ENCODE data around the gene CAMK1D.
"Not testable (repeated sequence)": the region's sequence is repeated elsewhere in the genome, so short reads cannot be mapped to it uniquely, and the experiment has no call there.

Gene CAMK1D

DNA sequence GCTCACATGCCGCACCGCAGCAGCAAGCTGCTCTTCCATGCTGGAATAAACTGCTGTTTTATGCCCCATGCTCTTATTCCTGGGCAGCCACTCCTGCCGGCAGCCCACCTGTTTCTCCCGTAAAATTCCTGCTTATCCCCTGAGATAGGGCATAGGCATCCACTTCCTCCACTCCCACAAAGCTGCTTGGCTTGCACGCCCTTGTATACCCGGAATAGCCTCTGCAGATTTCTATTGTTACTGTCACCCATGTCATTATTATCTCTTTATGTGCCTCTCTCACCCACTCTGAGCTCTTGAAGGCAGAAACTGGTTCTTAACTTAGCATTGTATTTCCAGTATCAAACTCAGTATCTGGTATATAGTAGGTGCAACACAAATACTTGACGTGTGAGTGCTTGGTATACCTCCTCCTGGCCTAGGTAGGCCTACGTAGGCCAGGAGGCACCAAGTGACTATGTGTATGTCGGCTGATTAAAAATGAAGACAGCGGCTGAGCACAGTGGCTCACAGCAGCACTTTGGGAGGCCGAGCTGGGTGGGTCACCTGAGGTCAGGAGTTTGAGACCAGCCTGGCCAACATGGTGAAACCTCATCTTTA, 458.8 kb downstream of the CAMK1D start:
- no peak for DNase-seq (ENCODE audit: low read depth in 2 of 3, low spot score in 2 of 3)

GRCh38 chr10:12810046-12810445, 460.7 kb downstream of the CAMK1D start:
- not testable (repeated sequence) for DNase-seq (ENCODE audit: low read depth in 2 of 3, low spot score in 2 of 3)

GRCh38 chr10:12811826-12812225, 462.5 kb downstream of the CAMK1D start:
- no peak for DNase-seq (ENCODE audit: low read depth in 2 of 3, low spot score in 2 of 3)

- DNase-seq (ENCODE audit: low read depth in 2 of 3, low spot score in 2 of 3) = no peak
These were observed 463.2 kb downstream of the CAMK1D start for GRCh38 chr10:12812571-12812970.

DNA sequence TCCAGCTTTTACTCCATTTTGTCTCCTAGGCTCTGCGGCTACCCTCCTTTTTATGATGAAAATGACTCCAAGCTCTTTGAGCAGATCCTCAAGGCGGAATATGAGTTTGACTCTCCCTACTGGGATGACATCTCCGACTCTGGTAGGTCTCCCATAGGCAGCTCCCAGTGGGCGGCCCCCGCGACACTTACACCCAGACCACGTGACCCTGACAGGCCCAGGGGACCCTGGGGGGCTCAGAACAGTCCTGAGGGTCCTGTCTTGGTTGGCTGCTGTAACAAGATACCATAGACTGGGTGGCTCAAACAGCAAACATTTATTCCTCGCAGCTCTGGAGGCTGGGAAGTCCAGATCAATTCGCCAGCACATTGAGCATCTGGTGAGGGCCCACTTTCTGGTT, 464.8 kb downstream of the CAMK1D start:
- DNase-seq (ENCODE audit: low read depth in 2 of 3, low spot score in 2 of 3) = no peak

DNA sequence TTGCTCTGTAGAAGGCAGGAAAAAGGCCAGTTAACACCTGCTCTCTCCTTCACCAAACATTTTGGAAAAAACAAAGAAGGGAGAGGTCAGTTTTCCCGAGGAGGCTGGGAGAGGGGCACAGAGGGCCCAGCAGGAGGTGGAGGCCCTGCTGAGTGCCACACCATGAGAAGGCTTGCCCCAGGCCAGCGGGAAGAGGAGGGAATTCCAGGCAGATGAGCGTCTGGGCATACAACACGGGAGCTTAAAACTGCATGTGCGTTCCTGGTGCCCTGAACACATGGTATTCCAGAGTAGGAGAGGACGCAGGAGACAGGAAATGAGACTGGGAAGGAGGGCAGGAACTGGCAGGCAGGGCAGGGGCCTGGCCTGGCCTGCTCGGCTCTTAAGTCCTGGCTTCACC, 469.7 kb downstream of the CAMK1D start:
- DNase-seq (ENCODE audit: low read depth in 2 of 3, low spot score in 2 of 3) = no peak

- no peak for DNase-seq (ENCODE audit: low read depth in 2 of 3, low spot score in 2 of 3)
These were observed 470.3 kb downstream of the CAMK1D start for GRCh38 chr10:12819656-12820055.

GRCh38 chr10:12822126-12822892, 473.0 kb downstream of the CAMK1D start:
- DNase-seq (ENCODE audit: low read depth in 2 of 3, low spot score in 2 of 3) = no peak

DNA sequence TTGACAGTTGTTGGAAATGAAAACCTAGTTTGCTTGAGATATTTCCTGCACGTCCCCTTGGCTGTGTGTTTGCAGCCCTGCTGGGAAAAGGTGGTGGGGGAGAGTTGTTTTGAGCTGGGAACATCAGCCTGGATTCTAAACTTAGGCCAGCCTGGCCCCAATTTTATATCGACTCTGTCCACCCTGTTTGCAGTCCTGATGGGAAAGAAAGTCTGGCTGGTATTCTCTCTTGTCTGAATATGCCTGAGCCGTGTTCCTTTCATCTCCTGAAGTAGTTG, 473.5 kb downstream of the CAMK1D start:
- no peak for DNase-seq (ENCODE audit: low read depth in 2 of 3, low spot score in 2 of 3)

DNA sequence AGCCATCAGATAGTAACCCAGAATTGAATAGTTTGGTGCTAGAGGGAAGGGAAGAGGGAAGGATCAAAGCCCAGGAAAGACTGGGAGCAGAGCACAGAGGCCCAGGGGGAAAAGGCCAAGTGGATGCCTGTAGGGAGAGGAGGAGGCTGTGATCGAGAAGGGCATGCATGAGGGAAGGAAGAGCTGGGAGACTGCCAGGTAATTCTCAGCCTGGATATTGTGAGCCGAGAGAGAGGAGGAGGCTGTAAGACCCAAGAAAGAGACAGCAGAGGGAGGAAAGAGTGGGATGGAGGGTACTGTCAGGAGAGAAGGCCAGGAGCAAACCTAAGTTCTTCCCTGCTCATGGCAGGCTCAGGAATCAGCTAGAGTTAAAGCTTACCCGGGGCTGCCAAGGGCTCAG, 474.0 kb downstream of the CAMK1D start:
- DNase-seq (ENCODE audit: low read depth in 2 of 3, low spot score in 2 of 3) = no peak

DNA sequence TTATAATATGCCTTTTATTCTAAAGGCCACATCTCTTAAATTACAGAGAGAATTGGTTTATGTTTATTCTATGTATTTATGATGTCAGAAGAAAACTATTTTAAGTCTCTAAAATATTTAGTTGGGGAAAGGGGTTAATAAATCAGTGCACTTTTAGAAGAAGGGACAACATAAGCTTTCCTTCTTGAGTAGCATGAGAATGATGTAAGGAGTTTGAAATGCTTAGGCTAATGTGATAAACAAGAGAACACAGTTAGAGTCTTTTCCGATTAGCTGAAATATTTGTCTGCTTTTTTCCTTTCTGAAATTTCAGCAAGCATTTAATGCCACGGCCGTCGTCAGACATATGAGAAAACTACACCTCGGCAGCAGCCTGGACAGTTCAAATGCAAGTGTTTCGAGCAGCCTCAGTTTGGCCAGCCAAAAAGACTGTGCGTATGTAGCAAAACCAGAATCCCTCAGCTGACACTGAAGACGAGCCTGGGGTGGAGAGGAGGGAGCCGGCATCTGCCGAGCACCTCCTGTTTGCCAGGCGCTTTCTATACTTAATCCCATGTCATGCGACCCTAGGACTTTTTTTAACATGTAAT, 476.0 kb downstream of the CAMK1D start:
- no peak for DNase-seq (ENCODE audit: low read depth in 2 of 3, low spot score in 2 of 3)

DNA sequence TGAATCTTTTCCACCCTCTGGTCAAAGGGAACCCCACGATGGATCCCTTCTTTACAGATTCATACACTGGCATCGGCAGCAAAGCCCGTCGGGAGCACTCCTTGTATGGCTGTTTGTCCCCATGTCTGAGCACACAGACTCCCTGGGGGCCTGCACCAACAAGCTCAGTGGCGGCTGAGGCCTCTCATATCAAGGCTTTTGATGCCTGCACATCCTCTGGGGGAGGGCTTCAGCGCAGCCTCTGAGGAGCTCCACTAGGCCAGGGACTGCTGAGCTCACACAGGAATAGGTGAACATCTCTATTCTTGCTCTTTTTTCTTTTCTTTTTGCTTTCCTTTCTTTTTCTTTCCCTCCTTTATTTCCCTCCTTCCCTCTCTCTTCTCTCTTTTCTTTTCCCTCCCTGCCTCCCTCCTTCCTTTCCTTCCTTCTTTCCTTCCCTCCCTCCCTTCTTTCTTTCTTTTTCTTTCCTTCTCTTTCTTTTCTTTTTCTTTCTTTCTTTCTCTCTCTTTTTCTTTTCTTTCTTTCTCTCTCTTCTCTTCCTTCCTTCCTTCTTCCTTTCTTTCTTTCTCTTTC, 477.5 kb downstream of the CAMK1D start:
- no peak for DNase-seq (ENCODE audit: low read depth in 2 of 3, low spot score in 2 of 3)

- no peak for DNase-seq (ENCODE audit: low read depth in 2 of 3, low spot score in 2 of 3)
These were observed 479.4 kb downstream of the CAMK1D start for GRCh38 chr10:12828736-12829135.

DNA sequence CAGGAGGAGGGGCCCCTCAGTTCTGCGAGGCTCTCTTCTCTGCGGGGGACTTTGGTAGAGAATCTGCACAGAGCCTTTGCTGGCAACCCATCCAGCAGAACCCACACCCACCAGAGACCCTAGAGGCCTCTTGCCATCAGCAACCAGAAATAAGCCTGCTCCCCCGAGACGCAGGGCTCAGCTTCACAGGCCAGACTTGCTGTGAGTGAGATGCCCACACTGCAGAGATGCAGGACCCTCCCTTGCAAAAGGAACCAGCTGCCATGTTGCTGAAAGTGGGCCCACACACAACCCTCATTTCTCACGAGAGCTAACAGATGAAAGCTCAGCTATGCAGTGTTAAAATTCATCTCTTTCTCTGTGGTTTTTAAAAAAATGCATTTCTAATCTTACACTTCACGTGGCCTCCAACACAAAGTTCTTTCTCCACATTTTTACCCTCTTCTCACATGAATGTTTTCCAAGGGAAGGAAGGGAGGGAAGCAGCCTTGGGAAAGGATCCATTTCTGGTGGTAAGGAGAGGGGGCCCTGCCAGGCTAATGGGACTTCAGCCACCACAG, 480.6 kb downstream of the CAMK1D start:
- DNase-seq (ENCODE audit: low read depth in 2 of 3, low spot score in 2 of 3) = no peak

DNA sequence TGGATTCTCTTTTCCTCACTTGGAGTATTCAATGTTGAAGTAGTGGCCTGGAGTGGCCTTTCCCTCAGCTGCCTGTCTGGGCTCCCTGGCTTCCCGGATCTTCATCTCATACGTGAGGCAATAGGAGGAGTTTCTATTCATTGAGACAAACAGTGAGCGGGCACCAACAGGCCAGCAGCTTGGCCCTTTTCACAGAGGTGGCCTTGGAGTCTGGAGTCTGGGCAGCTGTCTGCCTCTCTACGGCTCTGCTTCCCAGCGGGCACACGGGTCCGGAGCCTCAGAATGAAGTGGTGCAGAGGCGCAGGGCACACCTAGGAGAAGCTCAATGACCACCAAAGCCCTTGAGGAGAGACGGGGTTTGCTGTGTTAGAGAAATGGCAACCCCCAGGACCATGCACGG, 482.7 kb downstream of the CAMK1D start:
- DNase-seq (ENCODE audit: low read depth in 2 of 3, low spot score in 2 of 3) = no peak

DNA sequence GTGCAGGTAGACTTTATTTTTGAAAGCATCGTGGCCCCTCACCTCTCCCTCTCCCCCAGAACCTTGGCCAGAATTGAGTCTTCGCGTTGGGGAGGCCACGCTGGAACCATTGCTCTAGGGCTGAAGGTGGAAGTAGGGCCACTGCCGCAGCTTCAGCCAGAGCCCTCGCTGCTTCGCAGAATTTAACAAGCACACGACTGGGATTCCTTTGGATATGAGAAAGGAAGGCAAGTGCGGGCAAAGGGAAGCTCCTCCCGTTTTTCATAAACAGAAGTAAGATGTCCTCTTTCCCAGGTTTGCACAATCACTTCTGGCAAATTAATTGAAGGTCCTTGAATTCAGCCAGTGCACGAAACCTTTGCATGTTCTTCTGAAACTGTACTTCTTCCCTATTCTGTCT, 484.1 kb downstream of the CAMK1D start:
- no peak for DNase-seq (ENCODE audit: low read depth in 2 of 3, low spot score in 2 of 3)

DNA sequence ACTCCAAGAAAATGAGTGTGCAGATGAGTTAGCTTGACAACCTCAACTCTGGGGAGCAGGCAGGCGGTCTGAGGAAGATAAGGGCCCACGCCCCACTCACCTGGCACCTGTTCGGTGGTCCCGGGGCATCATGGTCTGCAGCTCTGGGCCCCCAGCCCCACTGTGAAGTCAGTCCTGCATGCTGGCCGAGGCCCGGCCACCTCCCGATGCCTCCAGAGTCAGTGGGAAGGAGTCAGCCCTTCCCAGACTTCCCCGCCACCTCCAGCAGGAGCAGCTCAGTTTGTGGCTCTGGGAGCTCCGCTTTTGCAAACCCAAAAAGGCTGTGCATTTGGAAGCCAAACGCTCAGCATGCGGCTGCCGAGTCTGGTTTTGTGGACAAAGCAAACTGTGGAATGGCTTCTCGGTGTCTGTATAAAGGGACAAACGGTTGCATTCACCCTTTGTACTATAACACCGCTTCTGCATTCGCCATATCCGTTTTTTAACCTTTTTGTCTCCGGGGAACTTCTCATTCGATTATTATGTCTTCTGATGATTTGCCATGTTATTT, 484.8 kb downstream of the CAMK1D start:
- no peak for DNase-seq (ENCODE audit: low read depth in 2 of 3, low spot score in 2 of 3)

DNA sequence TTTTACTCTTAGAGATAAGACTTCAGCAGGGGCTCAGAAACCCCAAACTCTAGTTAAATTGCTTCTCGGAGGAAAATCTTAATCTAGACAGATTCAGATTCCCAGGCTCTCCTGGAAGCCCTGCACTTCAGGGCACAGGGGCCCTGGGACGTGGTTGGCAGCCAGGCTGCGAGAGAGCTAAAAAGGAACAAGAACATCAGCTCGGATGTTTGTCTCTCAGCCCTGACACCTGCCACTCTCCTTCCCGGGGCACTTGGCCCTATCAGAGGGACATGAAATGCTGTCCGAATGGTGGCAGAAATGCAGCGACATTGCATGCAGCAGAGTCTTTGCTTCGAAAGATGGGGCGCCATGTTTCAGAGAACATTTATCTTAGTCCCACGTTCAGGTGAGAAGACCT, 485.4 kb downstream of the CAMK1D start:
- no peak for DNase-seq (ENCODE audit: low read depth in 2 of 3, low spot score in 2 of 3)

DNA sequence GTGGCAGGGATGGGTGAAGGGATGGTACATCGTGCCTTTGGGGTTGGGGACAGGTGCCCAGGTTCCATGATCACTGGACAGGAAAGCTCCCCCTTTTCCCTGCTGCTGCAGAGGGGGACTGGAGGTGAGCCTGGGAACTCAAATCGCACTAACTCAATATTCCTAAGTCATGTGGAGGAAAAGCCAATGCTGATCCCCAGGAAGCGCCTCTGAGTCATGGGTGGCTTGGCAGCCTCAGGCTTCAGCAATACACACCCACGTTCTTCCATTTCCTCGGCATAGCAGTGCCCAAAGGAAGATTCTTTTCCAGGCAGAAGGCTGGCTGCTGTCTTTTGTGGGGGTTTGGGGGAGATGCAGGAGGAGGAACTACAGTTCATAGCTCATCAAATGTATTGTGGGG, 486.4 kb downstream of the CAMK1D start:
- DNase-seq (ENCODE audit: low read depth in 2 of 3, low spot score in 2 of 3) = no peak

DNA sequence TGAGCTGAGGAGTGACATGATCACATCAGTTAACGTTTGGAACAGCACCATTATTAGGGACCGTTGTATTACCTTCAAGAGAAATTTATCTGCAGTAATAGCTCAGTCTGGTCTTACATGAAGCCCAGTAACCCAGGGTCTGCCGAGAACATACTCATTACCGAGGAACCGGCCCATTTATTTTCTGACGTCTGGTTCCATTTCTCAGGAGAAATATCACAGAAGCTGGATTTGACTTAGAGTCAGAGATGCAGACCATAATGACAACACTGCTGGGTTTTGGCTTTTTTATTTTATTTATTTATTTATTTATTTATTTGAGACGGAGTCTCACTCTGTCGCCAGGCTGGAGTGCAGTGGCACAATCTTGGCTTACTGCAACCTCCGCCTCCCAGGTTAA, 489.0 kb downstream of the CAMK1D start:
- DNase-seq (ENCODE audit: low read depth in 2 of 3, low spot score in 2 of 3) = no peak

DNA sequence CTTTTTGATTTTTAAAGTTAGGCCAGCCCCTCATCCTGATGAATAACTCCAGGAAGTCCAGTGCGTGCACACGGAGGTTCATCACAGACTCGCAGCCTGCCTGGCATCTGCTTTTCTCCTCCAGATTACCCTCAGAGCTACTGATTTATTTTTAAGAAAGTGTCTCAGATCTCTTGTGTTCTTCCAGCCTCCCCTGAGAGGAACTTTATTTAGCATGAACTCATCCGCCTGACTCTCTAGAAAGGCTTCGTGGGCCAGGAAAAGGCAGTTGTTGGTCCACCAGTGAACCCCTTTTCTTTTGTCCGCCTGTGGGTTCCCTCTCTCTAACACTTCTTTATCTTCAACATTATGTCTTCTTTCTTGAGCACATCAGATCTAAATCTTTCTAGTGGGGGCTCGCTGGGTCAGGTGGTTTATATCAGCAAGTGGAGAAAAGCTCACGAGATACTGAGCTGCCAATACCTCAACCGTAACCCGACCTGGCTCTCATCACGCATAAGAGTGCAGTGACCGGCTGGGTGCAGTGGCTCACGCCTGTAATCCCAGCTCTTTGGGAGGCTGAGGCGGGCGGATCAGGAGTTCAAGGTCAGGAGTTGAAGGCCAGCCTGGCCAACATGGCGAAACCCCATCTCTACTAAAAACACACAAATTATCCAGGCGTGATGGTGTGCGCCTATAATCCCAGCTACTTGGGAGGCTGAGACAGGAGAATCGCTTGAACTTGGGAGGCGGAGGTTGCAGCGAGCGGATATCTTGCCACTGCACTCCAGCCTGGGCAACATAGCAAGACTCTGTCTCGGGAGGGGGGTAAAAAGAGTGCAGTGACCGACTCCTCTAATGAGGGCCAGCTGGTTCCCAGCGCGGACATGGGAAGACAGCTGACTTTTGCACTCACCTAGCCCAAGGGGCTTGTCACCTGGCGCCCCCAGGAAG, 489.9 kb downstream of the CAMK1D start:
- DNase-seq (ENCODE audit: low read depth in 2 of 3, low spot score in 2 of 3) = no peak
